ENCODE measurements around the gene NCS1.

Gene NCS1

DNA sequence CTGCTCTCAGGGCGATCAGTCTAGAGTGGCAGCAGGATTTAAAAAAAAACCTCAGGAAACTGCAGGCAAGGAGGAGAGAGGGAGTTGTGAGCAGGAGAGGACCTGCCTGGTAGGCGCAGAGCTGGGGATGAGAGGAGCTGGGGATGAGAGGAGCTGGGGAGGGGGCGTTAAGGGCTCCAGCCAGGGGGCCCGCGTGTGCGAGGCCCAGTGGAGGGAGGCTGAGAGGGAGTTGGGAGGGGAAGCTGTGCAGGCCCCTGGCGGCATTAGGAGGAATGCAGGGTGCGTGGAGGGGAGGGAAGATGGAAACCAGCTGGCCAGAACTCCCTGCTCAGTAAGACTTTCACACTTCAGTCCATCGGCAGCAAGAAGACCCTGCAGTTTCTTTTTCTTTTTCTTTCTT lies 48.1 kb downstream of the NCS1 start:
- peaks cover 3% of the 10 kb centered on the region for H3K36me3 Mint-ChIP-seq
- H3K27ac Mint-ChIP-seq = no peak overlapping the region
- H3K27me3 Mint-ChIP-seq = no peaks in the 10 kb centered on the region
- H3K4me3 Mint-ChIP-seq = no peak overlapping the region
- H3K9me3 Mint-ChIP-seq (ENCODE audit: low read depth) = no peaks in the 10 kb centered on the region
- no peaks in the 10 kb centered on the region for H3K4me1 Mint-ChIP-seq (ENCODE audit: low read depth)

DNA sequence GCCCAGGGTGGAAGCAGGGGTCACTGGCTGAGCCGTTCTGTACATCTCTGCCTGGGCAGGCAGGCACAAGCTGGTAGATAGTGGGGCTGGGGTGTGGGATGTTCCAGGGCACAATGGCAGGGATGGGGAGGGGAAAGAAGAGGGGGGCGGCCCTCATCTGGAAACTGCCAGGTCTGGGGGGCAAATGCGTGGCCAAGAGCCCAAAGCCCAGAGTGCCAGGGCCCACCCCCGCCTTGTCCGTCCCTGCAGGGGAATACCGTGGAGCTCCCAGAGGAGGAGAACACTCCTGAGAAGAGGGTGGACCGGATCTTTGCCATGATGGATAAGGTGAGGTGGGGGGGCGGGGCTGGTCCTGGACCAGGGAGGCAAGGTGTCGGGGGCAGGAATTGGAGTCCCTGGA lies 50.6 kb downstream of the NCS1 start:
- Mint-ChIP-seq H3K27ac (no peak overlapping the region), H3K4me1 (ENCODE audit: low read depth) (no peaks in the 10 kb centered on the region), H3K9me3 (ENCODE audit: low read depth) (no peaks in the 10 kb centered on the region), H3K27me3 (no peaks in the 10 kb centered on the region), H3K36me3 (peaks cover 8% of the 10 kb centered on the region), H3K4me3 (no peak overlapping the region)

DNA sequence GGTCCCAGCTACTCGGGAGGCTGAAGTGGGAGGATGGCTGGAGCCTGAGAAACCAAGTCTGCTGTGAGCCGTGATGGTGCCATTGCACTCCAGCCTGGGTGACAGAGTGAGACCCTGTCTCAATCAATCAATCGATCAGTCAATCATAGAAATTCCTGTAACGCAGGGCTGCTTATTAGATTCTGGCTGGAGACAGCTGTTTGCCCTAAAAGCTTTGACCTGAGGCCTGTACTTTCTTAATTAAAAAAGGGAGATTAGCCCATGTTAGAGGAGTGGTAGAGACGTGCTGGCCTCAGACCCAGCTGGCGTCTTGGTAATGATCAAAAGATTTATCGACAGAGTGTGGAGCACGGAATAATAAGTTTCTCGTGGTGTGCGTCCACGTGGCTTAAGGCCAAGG lies 52.9 kb downstream of the NCS1 start:
- Mint-ChIP-seq H3K27ac (no peak overlapping the region), H3K27me3 (no peaks in the 10 kb centered on the region), H3K36me3 (peaks cover 5% of the 10 kb centered on the region), H3K9me3 (ENCODE audit: low read depth) (no peaks in the 10 kb centered on the region), H3K4me3 (no peak overlapping the region), H3K4me1 (ENCODE audit: low read depth) (no peaks in the 10 kb centered on the region)

DNA sequence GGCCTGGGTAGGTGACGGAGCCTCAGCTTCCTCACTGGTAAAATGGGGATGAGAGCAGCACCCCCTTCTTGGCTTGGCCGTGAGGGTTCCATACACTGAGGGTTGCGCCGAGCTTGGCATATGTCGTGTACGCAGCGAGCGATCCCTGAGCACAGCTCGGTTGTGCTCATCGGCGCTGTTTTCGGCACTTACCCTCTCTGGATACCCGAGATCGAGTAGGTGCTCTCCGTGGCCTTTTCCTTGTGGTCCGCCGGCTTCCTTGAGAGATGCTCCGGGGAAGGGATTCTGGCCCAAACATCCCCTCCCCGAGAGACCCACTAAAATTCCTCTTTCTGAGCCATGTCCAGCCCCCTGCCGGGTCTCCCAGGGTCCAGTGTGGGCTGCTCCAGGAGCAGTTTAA lies 53.4 kb downstream of the NCS1 start:
- Mint-ChIP-seq H3K27me3 (no peaks in the 10 kb centered on the region), H3K4me3 (no peak overlapping the region), H3K36me3 (peaks cover 5% of the 10 kb centered on the region), H3K27ac (no peak overlapping the region), H3K9me3 (ENCODE audit: low read depth) (no peaks in the 10 kb centered on the region), H3K4me1 (ENCODE audit: low read depth) (no peaks in the 10 kb centered on the region)

DNA sequence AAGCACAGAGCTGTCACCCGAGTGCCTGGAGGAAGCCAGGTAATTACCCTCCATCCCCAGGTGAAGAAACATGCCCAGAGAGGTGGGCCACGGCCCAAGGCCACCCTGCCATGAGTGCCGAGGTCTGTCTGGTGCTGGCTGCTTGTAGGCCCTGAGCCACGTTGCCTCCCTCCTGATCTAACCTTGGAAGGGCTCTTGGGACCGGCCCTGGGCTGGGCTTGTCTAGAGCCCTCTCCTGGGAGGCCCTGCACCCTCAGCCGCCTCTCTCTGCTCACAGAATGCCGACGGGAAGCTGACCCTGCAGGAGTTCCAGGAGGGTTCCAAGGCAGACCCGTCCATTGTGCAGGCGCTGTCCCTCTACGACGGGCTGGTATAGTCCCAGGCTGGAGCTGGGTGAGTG lies 53.9 kb downstream of the NCS1 start:
- H3K27ac Mint-ChIP-seq = no peak overlapping the region
- H3K27me3 Mint-ChIP-seq = no peaks in the 10 kb centered on the region
- no peaks in the 10 kb centered on the region for H3K4me1 Mint-ChIP-seq (ENCODE audit: low read depth)
- peaks cover 5% of the 10 kb centered on the region for H3K36me3 Mint-ChIP-seq
- H3K9me3 Mint-ChIP-seq (ENCODE audit: low read depth) = no peaks in the 10 kb centered on the region
- H3K4me3 Mint-ChIP-seq = no peak overlapping the region

DNA sequence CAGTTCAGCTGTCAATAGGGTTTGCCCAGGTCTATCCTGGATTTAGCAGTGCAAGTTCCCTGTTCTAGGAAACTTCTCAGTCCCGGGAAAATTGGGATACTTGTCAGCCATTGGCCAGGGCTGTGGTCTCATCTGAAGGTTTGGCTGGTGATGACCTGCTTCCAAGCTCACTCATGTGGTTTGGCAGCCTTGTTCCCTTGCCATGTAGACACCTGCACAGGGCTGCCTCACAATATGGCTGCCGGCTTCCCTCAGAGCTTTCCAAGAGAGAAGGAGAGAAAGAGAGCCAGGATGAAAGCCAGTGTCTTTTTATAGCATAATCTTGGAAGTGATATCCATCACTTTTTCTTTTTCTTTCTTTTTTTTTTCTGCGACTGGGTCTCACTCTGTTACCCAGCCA lies 55.6 kb downstream of the NCS1 start:
- Mint-ChIP-seq H3K4me3 (no peak overlapping the region), H3K36me3 (peaks cover 5% of the 10 kb centered on the region), H3K27ac (no peak overlapping the region), H3K4me1 (ENCODE audit: low read depth) (no peaks in the 10 kb centered on the region), H3K9me3 (ENCODE audit: low read depth) (no peaks in the 10 kb centered on the region), H3K27me3 (no peaks in the 10 kb centered on the region)

DNA sequence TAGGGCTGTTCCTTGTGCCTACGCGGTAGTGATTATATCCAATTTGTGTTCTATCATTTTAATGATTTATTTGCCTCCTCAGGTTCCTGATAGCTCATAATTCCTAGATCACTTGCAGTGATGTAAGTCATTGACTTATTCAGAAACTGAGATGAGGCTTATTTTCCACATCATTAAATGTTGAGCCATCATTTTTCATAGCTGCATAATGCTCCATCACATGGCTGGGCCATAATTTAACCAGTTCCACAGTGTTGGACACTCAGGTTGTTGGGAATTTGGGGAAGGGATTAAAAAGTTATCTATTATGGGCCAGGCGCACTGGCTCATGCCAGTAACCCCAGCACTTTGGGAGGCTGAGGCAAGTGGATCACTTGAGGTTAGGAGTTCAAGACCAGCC lies 57.6 kb downstream of the NCS1 start:
- Mint-ChIP-seq H3K9me3 (ENCODE audit: low read depth) (no peaks in the 10 kb centered on the region), H3K27ac (no peak overlapping the region), H3K4me3 (no peak overlapping the region), H3K36me3 (peaks cover 8% of the 10 kb centered on the region), H3K4me1 (ENCODE audit: low read depth) (no peaks in the 10 kb centered on the region), H3K27me3 (no peaks in the 10 kb centered on the region)

DNA sequence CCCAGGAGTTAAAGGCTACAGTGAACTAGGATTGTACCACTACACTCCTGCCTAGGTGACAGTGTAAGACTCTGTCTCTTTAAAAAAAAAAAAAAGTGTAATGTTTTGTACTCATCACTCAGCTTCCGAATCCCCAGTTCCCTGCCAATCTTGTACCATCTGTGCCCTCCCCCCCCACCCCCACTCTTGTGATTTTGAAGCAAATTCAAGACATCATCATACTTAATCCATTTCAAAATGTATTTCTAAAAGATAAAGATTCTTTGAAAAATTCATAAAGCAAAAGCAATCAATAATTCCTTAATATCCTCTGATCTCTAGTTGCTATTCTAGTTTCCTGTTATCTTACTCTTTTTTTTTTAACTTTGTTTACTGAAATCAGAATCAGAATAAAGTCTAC lies 58.4 kb downstream of the NCS1 start:
- H3K27me3 Mint-ChIP-seq = no peaks in the 10 kb centered on the region
- no peak overlapping the region for H3K4me3 Mint-ChIP-seq
- peaks cover 8% of the 10 kb centered on the region for H3K36me3 Mint-ChIP-seq
- H3K4me1 Mint-ChIP-seq (ENCODE audit: low read depth) = no peaks in the 10 kb centered on the region
- H3K9me3 Mint-ChIP-seq (ENCODE audit: low read depth) = no peaks in the 10 kb centered on the region
- H3K27ac Mint-ChIP-seq = no peak overlapping the region

DNA sequence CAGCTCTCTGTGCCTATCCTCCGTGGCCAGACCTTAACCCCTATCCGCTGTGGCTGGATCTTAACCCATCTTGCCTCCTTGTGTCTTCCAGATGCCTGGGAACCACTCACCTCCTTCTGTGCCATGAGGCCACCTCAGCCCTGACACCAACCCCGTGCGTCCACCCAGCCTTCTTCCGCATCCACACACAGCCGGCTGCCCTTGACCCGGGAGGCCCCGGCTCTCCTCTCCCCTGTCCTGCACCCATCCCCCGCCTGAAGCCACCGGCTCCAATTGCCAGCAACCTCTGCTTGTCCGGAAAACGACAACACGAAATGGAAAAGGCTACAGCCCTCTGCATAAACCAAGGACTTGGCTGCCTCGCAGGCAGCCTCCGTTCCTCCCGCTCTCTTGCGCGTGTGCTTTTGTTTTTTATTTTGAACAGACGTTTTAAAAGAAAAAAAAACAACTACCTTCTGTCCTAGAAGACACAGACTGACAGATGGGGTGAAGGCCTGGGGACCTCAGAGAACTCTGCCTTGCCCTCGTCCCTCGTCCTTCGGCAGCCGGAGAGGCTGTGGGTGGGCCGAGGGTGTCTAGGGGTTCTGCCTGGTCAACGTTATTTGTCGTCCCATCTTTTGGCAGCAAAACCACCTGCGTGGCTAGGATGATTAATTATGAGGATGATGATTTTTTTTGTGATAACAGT lies 60.8 kb downstream of the NCS1 start:
- no peak overlapping the region for H3K27ac Mint-ChIP-seq
- peaks cover 3% of the 10 kb centered on the region for H3K4me1 Mint-ChIP-seq (ENCODE audit: low read depth)
- H3K27me3 Mint-ChIP-seq = no peaks in the 10 kb centered on the region
- H3K36me3 Mint-ChIP-seq = peaks cover 2% of the 10 kb centered on the region
- no peak overlapping the region for H3K4me3 Mint-ChIP-seq
- H3K9me3 Mint-ChIP-seq (ENCODE audit: low read depth) = no peaks in the 10 kb centered on the region

DNA sequence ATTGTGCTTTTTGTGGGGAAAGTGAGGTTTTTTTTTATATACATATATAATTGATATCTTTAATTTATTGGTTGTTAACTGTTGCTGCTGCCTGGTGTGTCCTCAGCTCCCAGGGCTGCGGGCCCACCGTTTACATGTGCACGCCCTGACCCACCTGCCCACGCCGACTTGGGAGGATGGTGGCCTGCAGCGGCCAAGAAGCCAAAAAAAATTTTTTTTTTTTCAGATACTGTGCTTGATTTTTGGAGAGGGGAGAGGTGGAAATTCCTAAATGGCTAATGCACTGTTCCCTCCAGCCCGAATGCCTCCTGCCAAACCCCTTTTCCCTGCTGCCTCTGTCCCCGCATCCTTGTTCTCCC lies 61.4 kb downstream of the NCS1 start:
- Mint-ChIP-seq H3K4me3 (no peak overlapping the region), H3K9me3 (ENCODE audit: low read depth) (no peaks in the 10 kb centered on the region), H3K36me3 (peaks cover 2% of the 10 kb centered on the region), H3K4me1 (ENCODE audit: low read depth) (peaks cover 3% of the 10 kb centered on the region), H3K27me3 (no peaks in the 10 kb centered on the region), H3K27ac (no peak overlapping the region)

DNA sequence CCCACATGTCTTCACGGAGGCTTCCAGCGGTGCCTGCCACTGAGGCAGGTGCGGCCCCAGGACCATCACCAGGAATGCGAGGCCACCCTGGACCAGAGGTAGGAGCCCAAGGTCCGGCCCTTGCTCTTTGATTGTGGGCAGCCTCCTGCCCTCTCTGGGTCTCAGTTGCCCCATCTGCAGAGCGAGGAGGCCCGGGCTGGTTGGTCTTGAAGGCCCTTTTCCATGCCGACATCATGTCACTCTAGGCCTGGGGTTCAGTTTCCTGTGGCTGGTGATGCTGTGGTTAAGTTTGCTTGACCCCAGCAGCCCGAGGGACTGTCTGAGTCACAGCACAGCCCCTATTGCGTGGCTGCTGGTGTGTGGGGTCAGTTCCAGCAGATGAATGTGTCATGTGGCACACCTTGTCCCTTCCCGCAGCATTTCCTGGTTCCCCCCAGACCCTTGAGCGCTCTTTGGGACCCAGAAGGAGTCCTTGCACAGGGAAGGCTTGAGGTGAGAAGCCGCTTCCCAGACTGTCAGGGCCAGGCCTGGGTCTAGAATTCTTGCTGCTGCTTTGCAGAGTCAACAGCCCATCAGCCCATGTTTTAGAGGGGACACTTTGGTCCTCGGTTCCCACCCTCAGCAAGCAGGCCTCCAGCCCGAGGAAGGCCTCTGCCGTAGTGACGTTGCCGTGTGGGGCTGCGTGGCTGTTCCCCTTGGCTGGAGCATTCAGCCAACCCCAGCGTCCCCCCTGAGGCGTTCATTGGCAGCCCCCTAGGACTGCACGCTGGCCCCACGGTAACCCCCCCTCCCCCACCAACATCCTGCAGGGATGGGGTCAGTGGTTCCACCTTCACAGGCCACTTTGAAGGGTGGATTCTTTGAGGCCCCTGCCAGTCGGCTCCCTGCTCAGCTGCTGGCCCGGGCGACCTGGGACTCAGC lies 62.4 kb downstream of the NCS1 start:
- Mint-ChIP-seq H3K9me3 (ENCODE audit: low read depth) (no peaks in the 10 kb centered on the region), H3K36me3 (peaks cover 2% of the 10 kb centered on the region), H3K4me3 (no peak overlapping the region), H3K4me1 (ENCODE audit: low read depth) (peaks cover 5% of the 10 kb centered on the region), H3K27ac (no peak overlapping the region), H3K27me3 (no peaks in the 10 kb centered on the region)

DNA sequence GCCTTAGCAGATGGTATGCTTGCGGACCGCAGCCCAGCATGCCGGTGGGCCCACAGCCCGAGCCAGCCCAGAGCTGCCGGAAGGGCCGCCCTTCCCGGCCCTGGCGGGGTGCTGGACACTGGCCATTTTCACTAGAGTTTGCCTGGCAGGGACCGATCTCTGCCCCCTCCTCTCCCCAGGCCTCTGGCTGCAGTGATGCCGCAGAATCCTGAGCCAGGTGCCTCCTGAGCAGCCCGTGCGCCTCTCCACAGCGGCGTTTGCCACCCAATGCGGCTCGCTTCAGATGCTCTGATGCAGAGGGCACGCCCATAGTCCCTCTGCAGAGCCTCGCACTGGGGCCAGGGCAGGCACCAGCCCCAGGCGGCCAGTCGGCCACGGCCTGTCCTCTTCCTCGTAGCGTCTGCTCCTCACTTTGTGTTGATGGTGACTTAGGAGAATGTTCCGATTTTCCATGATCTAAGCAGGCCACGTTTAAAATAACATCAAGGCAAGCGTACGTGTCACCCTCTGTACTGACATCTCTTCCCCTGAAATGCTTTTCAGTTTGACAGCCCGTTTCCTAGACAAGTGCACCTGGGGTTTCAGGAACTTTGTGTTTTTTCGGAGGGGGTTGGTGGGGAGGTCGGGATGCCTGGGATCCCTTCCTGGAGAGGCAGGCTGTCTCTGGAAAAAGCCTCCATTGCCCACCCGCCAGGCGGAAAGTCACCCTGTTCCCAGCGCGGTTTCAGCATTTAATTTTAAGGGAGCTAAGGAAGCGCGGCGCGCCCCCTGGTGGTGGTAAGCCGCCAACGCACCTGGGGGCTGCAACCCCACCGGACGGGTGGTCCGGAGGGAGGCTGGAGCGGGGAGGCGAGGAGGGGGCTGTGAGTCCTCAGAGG lies 63.6 kb downstream of the NCS1 start:
- no peak overlapping the region for H3K27ac Mint-ChIP-seq
- no peaks in the 10 kb centered on the region for H3K9me3 Mint-ChIP-seq (ENCODE audit: low read depth)
- H3K27me3 Mint-ChIP-seq = no peaks in the 10 kb centered on the region
- peaks cover 2% of the 10 kb centered on the region for H3K36me3 Mint-ChIP-seq
- H3K4me3 Mint-ChIP-seq = peak overlapping the region; percentile 27
- peaks cover 16% of the 10 kb centered on the region for H3K4me1 Mint-ChIP-seq (ENCODE audit: low read depth)

DNA sequence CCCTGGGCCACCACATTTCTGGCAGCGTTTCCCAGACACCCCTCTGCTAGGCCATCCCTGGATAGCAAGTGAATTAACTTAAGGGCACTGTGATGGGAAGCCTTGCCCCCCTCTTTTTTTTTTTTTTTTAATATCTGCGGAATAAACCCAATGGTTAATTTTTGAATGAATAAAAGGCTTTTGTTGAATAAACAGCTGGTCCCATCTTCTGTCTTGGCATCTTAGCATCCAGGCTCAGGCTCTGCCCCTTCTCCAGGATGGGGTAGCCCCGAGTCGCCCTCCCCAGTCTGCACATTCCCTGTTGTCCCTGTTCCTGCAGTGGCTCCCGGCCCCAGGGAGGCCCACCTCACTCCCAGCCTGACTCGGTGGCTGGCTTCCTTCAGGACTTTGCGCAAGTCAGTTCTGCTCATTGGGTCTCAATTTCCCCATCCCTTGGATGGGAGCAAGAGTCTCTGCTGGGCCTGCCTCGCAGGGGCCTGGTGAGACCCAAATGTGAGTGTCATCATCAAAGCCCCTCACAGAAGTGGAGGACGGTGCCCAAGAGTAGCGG lies 64.3 kb downstream of the NCS1 start:
- Mint-ChIP-seq H3K4me1 (ENCODE audit: low read depth) (peaks cover 17% of the 10 kb centered on the region), H3K9me3 (ENCODE audit: low read depth) (no peaks in the 10 kb centered on the region), H3K36me3 (peaks cover 2% of the 10 kb centered on the region), H3K27me3 (no peaks in the 10 kb centered on the region), H3K4me3 (no peak overlapping the region), H3K27ac (no peak overlapping the region)

DNA sequence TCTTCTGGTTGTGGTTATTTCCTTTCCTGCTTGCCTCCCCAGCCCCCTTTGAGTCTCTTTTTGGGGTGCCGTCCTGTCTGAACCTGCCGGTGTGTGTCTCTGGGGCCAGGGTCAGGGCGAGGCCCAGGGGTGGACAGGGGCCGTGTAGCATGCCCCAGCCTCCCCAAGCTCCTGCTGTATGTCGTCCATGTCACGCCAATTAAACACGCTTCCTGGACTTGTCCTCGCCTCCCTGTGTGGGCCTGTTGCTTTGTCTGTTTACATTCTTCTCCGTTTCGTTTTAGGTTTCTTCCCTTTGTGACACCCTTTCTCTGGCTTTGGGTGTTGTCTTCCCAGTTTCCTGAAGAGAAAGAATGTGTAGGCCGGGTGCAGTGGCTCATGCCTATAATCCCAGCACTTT lies 64.9 kb downstream of the NCS1 start:
- Mint-ChIP-seq H3K36me3 (peaks cover 2% of the 10 kb centered on the region), H3K9me3 (ENCODE audit: low read depth) (no peaks in the 10 kb centered on the region), H3K4me1 (ENCODE audit: low read depth) (peaks cover 17% of the 10 kb centered on the region), H3K4me3 (no peak overlapping the region), H3K27me3 (no peaks in the 10 kb centered on the region), H3K27ac (no peak overlapping the region)

All from activated naive CD8-positive, alpha-beta T cell (primary cell).